CD4-positive, alpha-beta T cell treated with Interleukin-6 for 4 hours (primary cell): ENCODE data around the gene PAQR6.
A peak's percentile ranks its signal among the peaks of the same experiment; 100 is the strongest.

Experiments
- DNase-seq: peaks from one replicate; pipeline ENCODE4 v3.0.0-alpha.2; 2020; ENCODE audit warnings: mixed read lengths

The PAQR6 gene

DNA sequence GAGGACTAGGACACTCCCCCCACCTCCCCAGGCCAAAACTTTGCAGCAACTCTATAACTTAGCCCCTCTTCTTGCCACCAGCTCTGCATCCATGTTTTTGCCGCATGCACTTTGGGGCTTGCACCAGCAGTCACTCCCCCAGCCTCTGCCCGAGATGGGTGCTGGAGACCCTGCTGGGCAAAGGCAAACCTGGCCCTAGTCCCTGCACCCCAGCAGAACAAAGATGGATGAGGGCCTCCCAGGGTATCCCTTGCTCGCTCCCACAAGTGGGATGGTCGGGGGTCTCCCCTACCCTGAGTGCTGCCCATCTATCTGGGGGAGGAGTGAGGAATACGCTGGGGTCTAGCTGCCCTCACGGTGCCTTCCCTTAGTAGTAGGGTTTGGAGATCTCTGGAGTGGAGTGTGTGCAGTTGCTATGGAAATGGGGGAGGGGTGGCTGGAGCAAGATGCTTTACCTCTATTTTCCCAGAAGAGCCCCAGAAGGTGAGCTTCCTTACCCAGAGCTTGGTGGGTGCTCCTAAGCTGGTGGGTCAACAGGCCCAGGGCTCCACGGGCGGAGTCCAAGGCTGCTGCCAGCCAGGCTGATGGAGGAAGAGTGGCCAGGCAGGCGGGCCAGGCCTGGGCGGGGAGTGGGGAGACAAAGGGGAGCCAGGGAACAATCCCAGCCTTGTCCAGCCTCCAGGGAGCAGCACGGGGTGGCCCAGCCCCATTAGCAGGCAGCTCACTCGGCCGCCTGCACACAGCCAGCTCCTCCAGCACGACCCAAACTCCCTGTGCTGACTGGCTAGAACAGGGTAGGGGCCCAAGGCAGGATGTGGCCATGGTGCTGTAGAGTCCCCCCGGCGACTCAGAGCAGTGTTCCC, at the start of gene PAQR6:
TSS of gene PAQR6 (minus strand) at position 597 of the 863 bp plus-strand sequence. CDS start 1,325 bp downstream, outside the sequence.
- DNase-seq, result no peak

DNA sequence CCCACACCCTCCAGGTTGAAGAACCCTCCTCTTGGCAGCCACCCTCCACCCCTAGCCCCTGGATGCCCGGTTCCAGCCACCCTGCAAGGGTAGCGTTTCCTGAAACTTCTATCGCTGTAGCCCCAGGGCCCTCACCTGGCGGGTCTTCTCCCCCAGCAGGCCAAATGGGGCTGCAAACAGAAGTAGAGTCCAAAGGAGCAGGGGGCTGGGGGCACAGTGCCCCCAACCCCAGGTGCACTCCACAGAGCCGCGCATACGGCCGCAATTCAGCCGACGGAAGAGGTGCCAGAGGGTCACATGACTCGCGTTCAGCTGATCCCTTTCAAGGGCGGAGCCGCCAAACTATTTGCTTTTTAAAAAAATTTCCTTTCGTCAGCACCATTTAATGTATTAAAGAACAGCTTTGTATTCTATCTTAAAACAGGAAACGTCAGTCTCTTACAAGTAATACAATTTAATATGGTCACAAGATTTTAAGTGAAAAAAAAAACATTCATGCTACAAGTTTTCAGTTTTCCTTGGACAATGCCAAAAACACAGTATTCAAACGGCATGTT, 47.6 kb upstream of the PAQR6 start, which contains the start of gene GLMP:
TSS of gene GLMP (minus strand) at position 289 of the 557 bp plus-strand sequence. CDS start at position 255, 34 bp downstream.
- peak; percentile 69 for DNase-seq

DNA sequence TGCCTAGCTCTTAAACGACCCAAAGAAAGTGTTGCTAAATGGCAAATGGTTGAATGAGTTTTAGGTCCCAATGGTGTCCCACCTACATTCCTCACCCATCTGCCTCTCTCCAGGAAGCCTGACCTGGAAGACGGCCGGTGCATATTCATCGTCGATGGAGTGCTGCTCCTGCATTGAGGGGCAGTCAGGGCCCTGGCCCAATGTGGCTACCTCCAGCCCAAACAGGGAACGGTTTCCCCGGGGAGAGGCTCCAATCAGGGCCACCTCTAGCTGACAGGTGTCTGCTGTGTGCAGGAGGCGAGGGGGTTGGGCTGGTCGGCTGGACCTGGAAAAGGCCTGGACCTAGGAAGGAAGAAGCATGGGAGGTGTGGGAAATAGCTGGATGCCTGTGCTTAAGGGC, 46.0 kb upstream of the PAQR6 start:
- DNase-seq, result no peak

DNA sequence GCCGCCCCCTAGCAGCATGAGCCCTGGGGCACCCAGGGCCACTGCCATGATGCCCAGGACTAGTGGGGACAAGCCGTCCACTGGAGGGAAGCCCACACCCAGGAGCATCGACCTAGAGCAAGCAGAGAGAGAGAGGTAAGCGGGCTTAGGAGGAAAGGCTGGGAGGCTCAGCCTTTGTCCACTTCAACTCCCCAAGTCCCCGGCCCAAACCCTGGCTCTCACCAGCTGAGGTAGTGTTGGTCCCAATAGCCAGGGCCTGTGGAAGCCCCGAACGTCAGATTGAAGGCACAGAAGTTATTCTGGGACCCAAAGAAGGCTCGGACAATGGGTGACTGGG, 45.2 kb upstream of the PAQR6 start:
- DNase-seq, result no peak

- DNase-seq, result peak; percentile 35
Measured at GRCh38 chr1:156291226-156292061, 43.6 kb upstream of the PAQR6 start.

DNA sequence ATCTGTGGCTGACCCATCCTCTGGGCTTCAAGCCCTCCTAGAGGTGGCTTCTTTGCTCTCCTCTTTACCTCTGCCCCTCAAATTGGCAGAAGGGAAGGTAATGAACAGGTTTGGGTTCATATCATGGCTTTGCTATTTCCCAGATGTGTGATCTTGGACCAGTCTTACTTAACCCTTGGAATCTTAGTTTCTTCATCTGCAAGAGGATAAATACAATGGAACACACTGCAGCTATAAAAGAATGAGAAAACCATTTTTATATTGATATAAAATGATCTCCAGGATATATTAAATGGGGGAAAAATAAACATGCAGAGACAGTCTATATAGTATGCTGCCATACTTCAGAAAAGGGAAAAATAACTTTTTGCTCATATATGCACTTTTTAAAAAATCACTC, 42.0 kb upstream of the PAQR6 start:
- no peak for DNase-seq

GRCh38 chr1:156286061-156286460, 38.2 kb upstream of the PAQR6 start:
- no peak for DNase-seq

- DNase-seq, result no peak
Measured at GRCh38 chr1:156285437-156285836, 37.6 kb upstream of the PAQR6 start.

GRCh38 chr1:156284757-156285156, 36.9 kb upstream of the PAQR6 start:
- no peak for DNase-seq

GRCh38 chr1:156284112-156284511, 36.3 kb upstream of the PAQR6 start, which contains the start of gene TMEM79:
TMEM79 (plus strand) TSS chr1:156284325; CDS start chr1:156285227, 902 bp downstream.
- DNase-seq, result no peak

DNA sequence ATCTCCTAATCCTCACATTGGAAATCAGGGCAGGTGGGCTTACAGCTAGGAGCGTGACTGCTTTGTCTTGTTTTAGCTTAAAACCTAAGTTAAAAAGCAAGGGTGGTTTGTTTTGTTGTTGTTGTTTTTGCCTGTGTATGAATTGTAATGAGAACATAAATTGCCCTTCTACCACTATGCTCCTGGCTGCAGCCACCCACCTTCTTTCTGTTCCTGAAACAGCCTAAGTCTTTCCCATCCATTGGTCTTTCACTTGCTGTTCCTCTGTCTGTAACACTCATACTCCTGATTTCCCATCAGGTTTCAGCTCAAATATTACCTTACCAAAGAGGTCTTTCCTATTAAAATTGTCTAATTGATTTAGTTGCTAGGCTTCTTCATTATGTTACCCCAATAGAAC, 35.7 kb upstream of the PAQR6 start:
- no peak for DNase-seq

DNA sequence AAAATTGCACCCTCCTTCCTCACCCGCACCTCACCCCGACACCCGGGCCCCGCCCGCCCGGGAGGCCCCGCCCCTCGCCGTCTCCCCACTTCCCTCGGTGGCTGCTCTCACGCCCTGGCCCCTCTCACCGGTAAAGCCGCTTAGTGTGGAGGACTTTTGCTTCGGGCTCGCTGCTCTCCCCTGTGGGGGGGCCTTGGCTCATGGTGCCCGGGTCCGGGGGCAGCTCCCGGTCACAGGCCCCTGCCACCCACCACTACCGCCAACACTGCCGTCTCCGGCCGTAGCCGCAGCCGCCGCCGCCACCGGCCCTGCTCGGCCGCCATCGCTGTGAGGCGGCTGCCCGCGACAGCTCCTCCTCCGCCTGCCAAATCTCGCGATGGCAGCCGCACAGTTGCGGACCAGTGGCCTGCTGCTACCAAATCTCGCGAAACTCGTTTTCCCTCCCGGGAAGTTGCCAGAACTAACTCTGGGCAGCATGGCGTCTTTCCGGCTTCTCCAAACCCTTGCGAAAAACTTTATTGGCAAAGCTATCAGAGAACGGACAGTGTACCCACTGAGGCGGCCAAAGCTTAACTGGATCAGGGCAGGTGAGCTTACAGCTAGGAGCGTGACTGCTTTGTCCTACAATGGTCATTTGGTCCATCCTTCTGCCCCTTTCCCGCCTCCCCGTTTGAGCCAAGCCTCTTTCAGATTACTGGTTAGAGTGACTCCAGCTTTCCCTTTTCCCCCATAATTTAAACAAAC, 34.8 kb upstream of the PAQR6 start, which contains the start of gene SMG5:
TSS of gene SMG5 (minus strand) at position 347 of the 744 bp plus-strand sequence. CDS start at position 202, 145 bp downstream.
- peak; percentile 96 for DNase-seq

DNA sequence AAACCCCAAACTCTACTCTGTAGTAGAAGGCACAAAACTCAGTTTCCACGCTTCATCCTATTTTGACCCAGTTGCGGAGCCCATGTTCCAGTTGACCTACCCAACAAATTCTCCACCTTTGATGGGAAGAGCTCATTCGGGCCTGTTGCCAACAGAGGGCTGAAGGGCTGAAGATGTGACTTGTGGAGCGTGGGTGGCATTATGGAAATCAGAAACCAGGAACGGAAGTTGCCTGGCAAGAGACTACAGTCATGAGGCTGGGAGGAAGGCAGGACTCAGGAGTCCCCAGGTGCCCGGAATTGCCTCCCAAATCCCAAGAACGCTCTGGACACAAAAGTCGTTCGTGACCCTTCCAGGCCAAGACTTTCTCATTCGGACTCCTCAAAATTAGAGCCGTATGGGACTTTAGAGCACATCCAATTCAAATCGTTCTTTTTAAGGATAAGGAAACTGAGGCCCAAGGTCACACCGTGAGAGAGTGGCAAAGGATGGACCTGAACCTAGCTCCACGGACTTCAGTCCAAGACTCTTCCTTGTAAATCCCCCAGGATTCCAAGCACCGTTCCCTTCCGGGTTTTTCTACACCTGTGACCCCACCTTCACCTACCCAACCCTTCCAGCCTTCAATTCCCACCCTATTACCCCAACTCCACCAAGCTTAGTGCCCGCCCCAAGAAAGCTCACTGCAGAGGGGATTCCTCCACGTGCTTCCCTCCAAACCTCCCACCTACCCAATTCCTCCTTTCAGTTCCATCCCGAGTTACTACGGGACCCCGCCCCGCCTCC, 34.0 kb upstream of the PAQR6 start:
- no peak for DNase-seq

GRCh38 chr1:156281281-156281680, 33.4 kb upstream of the PAQR6 start:
- DNase-seq, result no peak

DNA sequence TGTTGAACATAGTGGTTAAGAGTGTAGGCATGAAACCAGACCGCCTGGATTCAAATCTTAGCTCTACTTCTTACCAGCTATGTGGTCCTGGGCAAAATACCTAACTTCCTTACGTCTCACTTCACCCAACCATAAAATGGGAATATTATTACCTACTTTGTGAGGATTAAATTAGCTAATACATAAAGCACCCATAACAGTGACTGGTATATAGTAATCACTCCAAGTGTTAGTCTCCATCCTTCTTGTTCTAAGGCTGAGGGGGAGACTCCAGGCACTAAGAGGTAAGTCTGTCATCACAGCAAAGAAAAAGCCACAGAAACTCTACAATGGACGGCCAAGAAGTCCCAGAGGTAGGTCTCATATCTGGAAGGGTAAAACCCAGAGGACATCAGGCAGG, 32.0 kb upstream of the PAQR6 start:
- no peak for DNase-seq

- no peak for DNase-seq
Measured at GRCh38 chr1:156276966-156277381, 29.1 kb upstream of the PAQR6 start.

- no peak for DNase-seq
Measured at GRCh38 chr1:156276532-156276931, 28.7 kb upstream of the PAQR6 start.

DNA sequence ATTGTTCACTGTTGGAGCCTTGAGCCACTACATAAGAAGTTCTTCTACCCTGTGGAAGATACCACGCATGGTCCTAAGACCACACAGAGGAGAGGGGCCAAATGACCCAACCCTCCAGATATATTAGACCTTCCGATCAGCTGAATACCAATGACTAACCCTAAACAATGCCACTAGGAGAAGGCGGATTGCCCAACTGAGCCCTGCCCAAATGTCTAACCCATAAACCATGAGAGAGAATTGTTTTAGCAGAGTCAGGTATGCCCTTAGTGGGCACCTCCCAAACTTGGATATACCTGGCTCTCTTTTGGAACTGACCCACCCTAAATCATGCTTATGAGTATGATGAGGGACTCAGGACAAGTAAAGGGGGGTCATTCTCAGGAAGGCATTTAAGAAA, 22.5 kb upstream of the PAQR6 start:
- DNase-seq, result no peak

DNA sequence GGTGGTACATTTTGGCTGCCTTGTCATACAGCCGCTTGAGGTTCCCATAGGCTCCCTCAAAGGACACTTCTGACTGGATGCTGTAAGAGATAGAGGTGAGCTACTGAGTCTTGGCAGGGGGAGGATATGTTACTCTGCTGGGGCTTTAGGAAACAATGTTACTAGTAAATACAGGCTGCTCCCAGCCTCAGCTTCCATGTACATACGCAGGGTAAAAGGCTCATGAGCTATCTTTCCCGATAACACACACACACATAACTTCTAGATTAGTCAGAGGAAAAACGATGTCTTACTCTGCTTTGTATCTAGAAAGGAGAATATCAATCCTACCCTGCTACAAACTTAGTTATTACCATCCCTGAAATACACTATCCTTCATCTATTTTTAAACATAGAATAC, 20.5 kb upstream of the PAQR6 start:
- DNase-seq, result no peak

- DNase-seq, result no peak
Measured at GRCh38 chr1:156266051-156266450, 18.2 kb upstream of the PAQR6 start.

DNA sequence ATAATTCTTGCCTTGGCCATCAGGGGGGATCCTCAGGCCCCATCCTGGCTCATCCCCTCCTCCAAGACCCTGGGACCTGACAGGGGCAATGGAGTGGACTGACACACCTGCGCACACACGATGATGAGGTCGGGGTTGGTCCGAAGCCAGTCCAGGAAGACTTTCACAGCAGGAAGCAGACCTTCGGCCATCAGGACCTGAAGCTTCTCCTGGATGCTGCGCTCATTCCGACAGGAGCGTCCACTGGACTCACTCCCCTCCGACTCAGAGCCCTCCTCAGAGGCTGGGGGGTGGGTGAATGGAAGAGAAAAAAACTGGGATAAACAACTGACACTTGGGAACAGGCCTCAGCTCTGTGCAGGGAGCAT, 15.4 kb upstream of the PAQR6 start:
- DNase-seq, result no peak
